Right atrium auricular region (tissue), 2 donors: ENCODE measurements around the gene MED20. TPM values are rescaled to one million over a fixed set of nuclear protein-coding genes. Genes with fewer than 3 reads are reported as not detected.

ENCODE experiments used
- DNase-seq: peaks from one replicate; pipeline ENCODE4 v3.0.0-alpha.2; 2019; ENCODE audit warnings: low spot score
- H3K27ac ChIP-seq, 2 donors: fragments of 200-600 bp; sonication (generic); 1 replicate in 1 of 2; 2 replicates in 1 of 2; pipeline ENCODE4 v1.5.1; 2016 to 2019
- H3K27me3 ChIP-seq, 2 donors: fragments of 200-600 bp; sonication (generic); one replicate each; pipeline versions ENCODE4 v1.5.1 to v1.6.0; 2017 to 2019
- H3K36me3 ChIP-seq: fragments of 200-600 bp; sonication (generic); one replicate; pipeline ENCODE4 v1.5.1; 2016
- H3K4me1 ChIP-seq, 2 donors: fragments of 200-600 bp; sonication (generic); one replicate each; pipeline versions ENCODE4 v1.5.1 to v1.6.0; 2017 to 2019
- H3K4me3 ChIP-seq, 2 donors: fragments of 200-600 bp; sonication (generic); 1 replicate in 1 of 2; 2 replicates in 1 of 2; pipeline ENCODE4 v1.5.1; 2017 to 2019; ENCODE audit warnings: mild to moderate bottlenecking in 1 of 2, moderate library complexity in 1 of 2
- H3K9me3 ChIP-seq, 2 donors: fragments of 200-600 bp; sonication (generic); one replicate each; pipeline ENCODE4 v1.5.1; 2019
- total RNA-seq, 2 donors: library from RNA; depleted of rRNA; stranded (reverse); fragments of >200 nt; gene quantifications; one replicate each; pipeline ENCODE4 v1.1.0, GENCODE V29; 2016
- TF ChIP-seq, protein P1 (sequence below), 2 donors: fragments of 200-600 bp; sonication (generic); IDR thresholded peaks; one replicate each; pipeline ENCODE4 v1.5.1; 2019; ENCODE audit warnings: antibody characterized with exemption in 2 of 2

The MED20 gene
- total RNA-seq, 2 donors from 2014 or later, result 8.6 to 8.8 TPM

DNA sequence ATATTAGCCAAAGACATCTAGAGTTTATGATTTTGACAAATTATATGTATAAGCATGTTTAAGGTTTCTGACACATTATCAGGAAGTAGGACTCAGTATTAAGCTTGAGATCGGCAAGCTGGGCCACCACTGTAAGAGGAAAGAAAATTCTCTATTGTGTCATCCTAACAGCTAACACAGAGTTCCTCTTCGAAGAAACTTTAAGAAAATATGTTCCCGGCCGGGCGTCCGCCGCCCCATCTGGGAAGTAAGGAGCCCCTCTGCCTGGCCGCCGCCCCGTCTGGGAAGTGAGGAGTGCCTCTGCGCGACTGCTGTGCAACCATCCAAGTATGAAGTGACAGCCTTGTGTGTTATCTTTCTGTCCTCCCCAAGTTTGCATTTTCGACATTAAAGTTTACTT lies 48.8 kb downstream of the MED20 start:
- no peaks in the 10 kb centered on the region for H3K4me1 ChIP-seq
- no peak for DNase-seq
- no peak overlapping the region for H3K4me3 ChIP-seq
- H3K9me3 ChIP-seq, result no peaks in the 10 kb centered on the region
- H3K27me3 ChIP-seq, result no peaks in the 10 kb centered on the region
- no peaks in the 10 kb centered on the region for H3K36me3 ChIP-seq
- H3K27ac ChIP-seq, result no peak overlapping the region
- TF ChIP-seq, protein P1, sequence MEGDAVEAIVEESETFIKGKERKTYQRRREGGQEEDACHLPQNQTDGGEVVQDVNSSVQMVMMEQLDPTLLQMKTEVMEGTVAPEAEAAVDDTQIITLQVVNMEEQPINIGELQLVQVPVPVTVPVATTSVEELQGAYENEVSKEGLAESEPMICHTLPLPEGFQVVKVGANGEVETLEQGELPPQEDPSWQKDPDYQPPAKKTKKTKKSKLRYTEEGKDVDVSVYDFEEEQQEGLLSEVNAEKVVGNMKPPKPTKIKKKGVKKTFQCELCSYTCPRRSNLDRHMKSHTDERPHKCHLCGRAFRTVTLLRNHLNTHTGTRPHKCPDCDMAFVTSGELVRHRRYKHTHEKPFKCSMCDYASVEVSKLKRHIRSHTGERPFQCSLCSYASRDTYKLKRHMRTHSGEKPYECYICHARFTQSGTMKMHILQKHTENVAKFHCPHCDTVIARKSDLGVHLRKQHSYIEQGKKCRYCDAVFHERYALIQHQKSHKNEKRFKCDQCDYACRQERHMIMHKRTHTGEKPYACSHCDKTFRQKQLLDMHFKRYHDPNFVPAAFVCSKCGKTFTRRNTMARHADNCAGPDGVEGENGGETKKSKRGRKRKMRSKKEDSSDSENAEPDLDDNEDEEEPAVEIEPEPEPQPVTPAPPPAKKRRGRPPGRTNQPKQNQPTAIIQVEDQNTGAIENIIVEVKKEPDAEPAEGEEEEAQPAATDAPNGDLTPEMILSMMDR (IDR thresholded peaks at IDR 0.05), result no peak

DNA sequence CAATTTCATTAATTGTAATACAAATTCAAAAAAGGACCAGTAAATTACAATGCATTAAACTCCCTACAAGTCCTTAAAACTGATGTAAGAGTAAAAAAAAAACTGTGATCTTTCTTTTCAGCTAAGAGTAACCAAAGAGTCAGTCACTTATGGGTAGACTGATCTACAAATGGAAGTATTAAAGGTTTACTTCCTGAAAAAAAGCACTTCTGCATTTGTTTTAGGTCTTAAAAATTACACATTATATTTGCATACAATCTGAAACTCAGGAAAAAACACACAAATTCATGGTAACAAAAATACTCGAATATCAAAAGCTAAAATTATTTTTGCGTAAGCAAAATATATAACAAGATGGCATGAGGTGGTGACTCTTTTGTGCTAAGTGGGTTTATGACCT lies 49.2 kb downstream of the MED20 start:
- Histone ChIP-seq H3K4me3 (no peak overlapping the region), H3K4me1 (no peaks in the 10 kb centered on the region), H3K36me3 (no peaks in the 10 kb centered on the region), H3K9me3 (no peaks in the 10 kb centered on the region), H3K27me3 (no peaks in the 10 kb centered on the region), H3K27ac (no peak overlapping the region)
- no peak for DNase-seq
- TF ChIP-seq, protein P1 (IDR thresholded peaks at IDR 0.05), result no peak

DNA sequence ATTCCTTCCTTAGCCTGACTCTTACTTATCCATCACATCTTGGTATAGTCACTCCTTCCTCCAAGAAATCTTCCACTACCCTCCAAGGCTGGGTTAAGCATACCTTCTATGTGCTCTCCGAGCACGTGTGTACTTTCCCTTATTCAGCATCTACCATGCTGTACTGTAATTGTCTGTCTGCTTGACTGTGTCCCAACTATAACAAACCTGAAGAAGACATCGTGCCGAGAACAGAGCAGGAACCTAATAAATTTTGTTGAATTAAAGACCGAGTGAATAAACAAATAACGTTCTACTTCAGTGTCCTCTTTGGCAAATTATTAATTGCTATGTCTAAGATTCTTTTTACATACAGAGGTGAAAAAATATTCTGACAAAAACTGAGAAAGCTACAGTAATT lies 61.6 kb downstream of the MED20 start:
- H3K4me1 ChIP-seq, result no peaks in the 10 kb centered on the region
- TF ChIP-seq, protein P1 (IDR thresholded peaks at IDR 0.05), result no peak
- H3K4me3 ChIP-seq, result no peak overlapping the region
- no peaks in the 10 kb centered on the region for H3K9me3 ChIP-seq
- no peak for DNase-seq
- H3K27me3 ChIP-seq, result no peaks in the 10 kb centered on the region
- no peak overlapping the region for H3K27ac ChIP-seq
- no peaks in the 10 kb centered on the region for H3K36me3 ChIP-seq

DNA sequence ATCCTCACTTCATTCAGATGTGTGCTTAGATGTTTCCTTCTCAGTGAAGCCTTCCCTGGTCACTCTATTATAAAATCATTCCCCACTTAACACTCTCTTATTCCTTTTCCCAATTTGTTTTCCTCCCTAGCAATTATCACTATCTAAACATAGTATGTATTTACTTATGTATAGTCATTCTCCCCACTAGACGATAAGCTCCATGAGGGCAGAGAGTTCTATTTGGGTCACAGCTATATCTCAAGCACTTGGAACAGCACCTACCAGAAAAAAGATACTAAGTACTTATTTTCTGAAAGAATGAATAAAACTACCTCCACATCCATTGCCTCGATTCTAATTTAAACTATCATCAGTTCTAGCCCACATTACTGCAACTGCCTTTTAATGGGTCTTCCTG lies 62.2 kb downstream of the MED20 start:
- TF ChIP-seq, protein P1 (IDR thresholded peaks at IDR 0.05), result no peak
- Histone ChIP-seq H3K27ac (no peak overlapping the region), H3K4me1 (no peaks in the 10 kb centered on the region), H3K4me3 (no peak overlapping the region), H3K36me3 (no peaks in the 10 kb centered on the region), H3K9me3 (no peaks in the 10 kb centered on the region), H3K27me3 (no peaks in the 10 kb centered on the region)
- no peak for DNase-seq

Other genes with a start within 250 kb of the MED20 start
- gene TFEB, start 185.5 kb downstream of the MED20 start, total RNA-seq, result 10 to 100 TPM; 31.5 to 35.8 TPM
- not detected for gene PGC, start 173.7 kb downstream of the MED20 start, total RNA-seq
- 1 to 10 TPM; 2.6 to 3.4 TPM for gene FRS3, start 141.2 kb downstream of the MED20 start, total RNA-seq
- gene PRICKLE4, start 140.4 kb downstream of the MED20 start, total RNA-seq, result 1 to 10 TPM; 4.3 to 5.6 TPM
- 100 to 1,000 TPM; 130 to 172 TPM for gene TOMM6, start 133.4 kb downstream of the MED20 start, total RNA-seq
- gene USP49, start 25.8 kb downstream of the MED20 start, total RNA-seq, result 1 to 10 TPM; 1.3 to 1.7 TPM
- 1 to 10 TPM; 3.0 to 7.6 TPM for gene BYSL, start 360 bp upstream of the MED20 start, total RNA-seq
- gene CCND3, start 20.7 kb upstream of the MED20 start, total RNA-seq, result 100 to 1,000 TPM in 1 of 2 donors, 10 to 100 TPM in 1; 78.7 to 129 TPM
- gene TAF8, start 129.4 kb upstream of the MED20 start, total RNA-seq, result 10 to 100 TPM; 21.9 to 35.8 TPM
- gene C6orf132, start 221.5 kb upstream of the MED20 start, total RNA-seq, result 1 to 10 TPM; 1.9 to 2.8 TPM